Measurements from ENCODE around the gene CD180. TPM values are rescaled to one million over a fixed set of nuclear protein-coding genes. Genes with fewer than 3 reads are reported as not detected.

Gene CD180
- total and polyA plus RNA-seq, 2 donors (not counting 3 experiments of a cell fraction or from before 2014, with no cell fraction given): not detected

- H3K4me1 ChIP-seq (ENCODE audit: control insufficient read depth, extremely low read depth, insufficient read depth, low read length): peaks cover 21% of the 10 kb centered on the region
- TF ChIP-seq FOS (IDR thresholded peaks at IDR 0.05; ENCODE audit: borderline replicate concordance, insufficient read depth, low read length) (peak; percentile 38), MYC (IDR thresholded peaks at IDR 0.05; ENCODE audit: low read depth, low read length) (no peak)
- intact Hi-C loops (cut with micrococcal nuclease) (loop anchor here (10.0 kb wide), 2 partner anchors 384 to 604 kb away; no protein-coding TSS in a partner anchor), dilution Hi-C loops (cut with MboI; ENCODE audit: extremely low pct_ligation_motif_present, low sequenced_read_pairs) (no loop called here)
- ChIA-PET POLR2A (no interaction called here), CTCF (no interaction called here)
- H2AFZ ChIP-seq (ENCODE audit: low read depth, low read length): peak overlapping the region; percentile 23
- H3K4me3 ChIP-seq (replicated peaks in 1 of 3; ENCODE audit: insufficient read depth in 1 of 3, low read depth in 1 of 3, low read length in 3 of 3): no peak overlapping the region
- no peak overlapping the region for H3K9ac ChIP-seq (replicated peaks; ENCODE audit: extremely low read depth, insufficient read depth, low read length)
- BruUV-seq (replicated peaks): no TSS peak
- no peaks in the 10 kb centered on the region for H3K9me1 ChIP-seq (replicated peaks; ENCODE audit: control insufficient read depth, extremely low read depth, insufficient read depth, low read length)
- no peaks in the 10 kb centered on the region for H3K9me3 ChIP-seq (replicated peaks; ENCODE audit: control insufficient read depth, insufficient read depth, low read length)
- H3K79me2 ChIP-seq (ENCODE audit: control insufficient read depth, insufficient read depth, low read length): no peaks in the 10 kb centered on the region
- FAIRE-seq (peak; percentile 49), DNase-seq (ENCODE audit: low read depth, low spot score) (no peak)
- no peaks in the 10 kb centered on the region for H3K36me3 ChIP-seq (ENCODE audit: control insufficient read depth in 2 of 2, extremely low read depth in 1 of 2, insufficient read depth in 2 of 2, low read length in 2 of 2)
- no peaks in the 10 kb centered on the region for H3K27me3 ChIP-seq (ENCODE audit: control insufficient read depth in 2 of 2, insufficient read depth in 2 of 2, low read length in 2 of 2)
- no peak overlapping the region for H3K27ac ChIP-seq (ENCODE audit: insufficient read depth, low read depth, low read length)
- H3K4me2 ChIP-seq (ENCODE audit: insufficient read depth, low read length): no peak overlapping the region
- no peaks in the 10 kb centered on the region for H4K20me1 ChIP-seq (replicated peaks; ENCODE audit: control insufficient read depth, extremely low read depth, insufficient read depth, low read length)
These were observed 44.2 kb upstream of the CD180 start for GRCh38 chr5:67240846-67241245.

GRCh38 chr5:67240065-67240464 lies 43.5 kb upstream of the CD180 start:
- H2AFZ ChIP-seq (ENCODE audit: low read depth, low read length): no peak overlapping the region
- no peaks in the 10 kb centered on the region for H3K27me3 ChIP-seq (ENCODE audit: control insufficient read depth in 2 of 2, insufficient read depth in 2 of 2, low read length in 2 of 2)
- CTCF ChIA-PET: interaction anchor here (0.9 to 1.2 kb wide), 6 partner anchors 11 to 1032 kb away, joined by 3 to 4 read pairs (median 3); no protein-coding TSS in a partner anchor

More at GRCh38 chr5:67240065-67240464, 43.5 kb upstream of the CD180 start:
- FAIRE-seq (no peak), DNase-seq (ENCODE audit: low read depth, low spot score) (no peak)
- no peak for TF ChIP-seq GATA2 (IDR thresholded peaks at IDR 0.05; ENCODE audit: insufficient read depth, insufficient read length, low read depth, low read length)
- TF ChIP-seq JUN (IDR thresholded peaks at IDR 0.05; ENCODE audit: borderline replicate concordance, insufficient read depth, insufficient read length, low read depth): no peak
- TF ChIP-seq EZH2 (IDR thresholded peaks at IDR 0.05; ENCODE audit: borderline replicate concordance, low read depth, low read length, severe bottlenecking): no peak
- no peak for TF ChIP-seq MYC (IDR thresholded peaks at IDR 0.05; ENCODE audit: low read depth, low read length)
- no peak for TF ChIP-seq MAX (IDR thresholded peaks at IDR 0.05; ENCODE audit: insufficient read depth, insufficient read length)
- TF ChIP-seq FOS (IDR thresholded peaks at IDR 0.05; ENCODE audit: borderline replicate concordance, insufficient read depth, low read length): no peak
- TF ChIP-seq POLR2A (IDR thresholded peaks at IDR 0.05; ENCODE audit: low read depth, low read length): no peak
- TF ChIP-seq POLR2AphosphoS5 (IDR thresholded peaks at IDR 0.05; ENCODE audit: insufficient read depth, low read depth, low read length): no peak
- no peak for TF ChIP-seq CTCF (IDR thresholded peaks at IDR 0.05; ENCODE audit: extremely low read depth in 1 of 2, insufficient read depth in 1 of 2, low read depth in 1 of 2, low read length in 2 of 2)
- no TSS peak for BruUV-seq (replicated peaks)
- no peak overlapping the region for H3K9ac ChIP-seq (replicated peaks; ENCODE audit: extremely low read depth, insufficient read depth, low read length)
- peaks cover 20% of the 10 kb centered on the region for H3K4me1 ChIP-seq (ENCODE audit: control insufficient read depth, extremely low read depth, insufficient read depth, low read length)
- no peaks in the 10 kb centered on the region for H4K20me1 ChIP-seq (replicated peaks; ENCODE audit: control insufficient read depth, extremely low read depth, insufficient read depth, low read length)
- no peaks in the 10 kb centered on the region for H3K79me2 ChIP-seq (ENCODE audit: control insufficient read depth, insufficient read depth, low read length)
- dilution Hi-C loops (cut with MboI; ENCODE audit: extremely low pct_ligation_motif_present, low sequenced_read_pairs) (no loop called here), intact Hi-C loops (cut with micrococcal nuclease) (loop anchor here (10.0 kb wide), 2 partner anchors 385 to 605 kb away; no protein-coding TSS in a partner anchor)
- H3K4me2 ChIP-seq (ENCODE audit: insufficient read depth, low read length): no peak overlapping the region
- POLR2A ChIA-PET: no interaction called here
- H3K9me3 ChIP-seq (replicated peaks; ENCODE audit: control insufficient read depth, insufficient read depth, low read length): no peaks in the 10 kb centered on the region
- H3K9me1 ChIP-seq (replicated peaks; ENCODE audit: control insufficient read depth, extremely low read depth, insufficient read depth, low read length): no peaks in the 10 kb centered on the region
- H3K36me3 ChIP-seq (ENCODE audit: control insufficient read depth in 2 of 2, extremely low read depth in 1 of 2, insufficient read depth in 2 of 2, low read length in 2 of 2): no peaks in the 10 kb centered on the region
- no peak overlapping the region for H3K4me3 ChIP-seq (replicated peaks in 1 of 3; ENCODE audit: insufficient read depth in 1 of 3, low read depth in 1 of 3, low read length in 3 of 3)
- no peak overlapping the region for H3K27ac ChIP-seq (ENCODE audit: insufficient read depth, low read depth, low read length)
